Panc1 (cell line): ENCODE data around the gene ARL4A. TPM values are rescaled to one million over a fixed set of nuclear protein-coding genes. Genes with fewer than 3 reads are reported as not detected.
"Not testable (repeated sequence)": the region's sequence is repeated elsewhere in the genome, so short reads cannot be mapped to it uniquely, and the experiment has no call there.

Experiments used
- ATAC-seq: fragments of 200-7000 bp; cut with Tn5 transposase; 2 replicates; pipeline ENCODE4 v1.9.1; 2020; ENCODE audit warnings: mild to moderate bottlenecking, moderate library complexity
- BruUV-seq: library from RNA; stranded (reverse); fragments of 400-500 nt; replicated peaks from 2 replicates; lab custom pipeline; 2021; lab: Mats Ljungman, UMichigan
- CTCF ChIA-PET: fragments of 300-600 bp; sonication (Branson Sonifier 250); formaldehyde crosslinking; loops from one replicate; lab custom pipeline; 2022; ENCODE audit warnings: antibody characterized with exemption; lab: Charles Lee
- POLR2A ChIA-PET: fragments of 300-600 bp; sonication (Branson Sonifier 250); formaldehyde crosslinking; loops from one replicate; lab custom pipeline; 2022; ENCODE audit warnings: antibody characterized with exemption; lab: Charles Lee
- DNase-seq: peaks from one replicate; pipeline ENCODE4 v3.0.0-alpha.2; 2010; ENCODE audit warnings: low read depth, low spot score
- H3K27ac ChIP-seq: 2 replicates; pipeline ENCODE4 v1.5.1; 2011; ENCODE audit warnings: mild to moderate bottlenecking, low read length, inconsistent platforms
- H3K27me3 ChIP-seq: fragments of 200-500 bp; sonication (Bioruptor generic); 2 replicates; pipeline ENCODE4 v1.6.0; 2014; ENCODE audit warnings: low read length, inconsistent platforms; ENCODE audit not compliant: control insufficient read depth, insufficient read depth
- H3K36me3 ChIP-seq: fragments of 200-500 bp; sonication (Bioruptor generic); 2 replicates; pipeline ENCODE4 v1.5.1; 2014; ENCODE audit warnings: inconsistent platforms, mild to moderate bottlenecking, low read length, moderate library complexity; ENCODE audit not compliant: control insufficient read depth, insufficient read depth
- H3K4me1 ChIP-seq: 2 replicates; pipeline ENCODE4 v1.5.1; 2011; ENCODE audit warnings: inconsistent platforms, mild to moderate bottlenecking, low read length, moderate library complexity; ENCODE audit not compliant: control insufficient read depth, insufficient read depth
- H3K4me3 ChIP-seq, 2 experiments: 2 replicates each; pipeline ENCODE4 v1.5.1; 2011 to 2012; ENCODE audit warnings: low read depth in 2 of 2, low read length in 2 of 2, mild to moderate bottlenecking in 2 of 2, inconsistent platforms in 1 of 2, moderate library complexity in 1 of 2
- H3K9me3 ChIP-seq: fragments of 200-500 bp; sonication (Bioruptor generic); 2 replicates; pipeline ENCODE4 v1.5.1; 2014; ENCODE audit warnings: low read depth, mild to moderate bottlenecking, inconsistent platforms, low read length, moderate library complexity; ENCODE audit not compliant: control insufficient read depth, insufficient read depth
- CTCF ChIP-seq: fragments of 450-650 bp; IDR thresholded peaks from 2 replicates; pipeline ENCODE4 v1.5.1; 2017; ENCODE audit warnings: mild to moderate bottlenecking
- POLR2AphosphoS5 ChIP-seq: IDR thresholded peaks from 2 replicates; pipeline ENCODE4 v1.6.1; 2012; ENCODE audit warnings: mild to moderate bottlenecking, low read depth, low read length, moderate library complexity
- REST ChIP-seq, 2 experiments: IDR thresholded peaks; 2 replicates each; pipeline ENCODE4 v1.6.1; 2011 to 2012; ENCODE audit warnings: low read depth in 2 of 2, control low read depth in 1 of 2, low read length in 1 of 2, mild to moderate bottlenecking in 1 of 2, moderate library complexity in 1 of 2; ENCODE audit not compliant: insufficient read depth in 1 of 2
- SIN3A ChIP-seq: IDR thresholded peaks from 2 replicates; pipeline ENCODE4 v1.6.1; 2012; ENCODE audit warnings: low read depth, mild to moderate bottlenecking, low read length, moderate library complexity, borderline replicate concordance; ENCODE audit not compliant: insufficient read depth
- TCF7L2 ChIP-seq: IDR thresholded peaks from 2 replicates; pipeline ENCODE4 v1.6.1; 2011; ENCODE audit warnings: mild to moderate bottlenecking, low read depth, low read length, inconsistent platforms
- in situ Hi-C: cut with HindIII; loops from 2 replicates; pipeline ENCODE4 v1.10.0; 2016; ENCODE audit warnings: low sequenced_read_pairs, low pct_unique_long_range_greater_than_20kb
- intact Hi-C: fragments of 100-400 bp; cut with micrococcal nuclease; formaldehyde crosslinking; loops from one replicate; pipeline ENCODE4 v1.10.0; 2022; ENCODE audit not compliant: unreplicated experiment
- total RNA-seq: library from RNA; stranded (reverse); gene quantifications from one replicate; pipeline ENCODE4 v1.2.1, GENCODE V29; 2021; ENCODE audit not compliant: unreplicated experiment

The ARL4A gene
- total RNA-seq, 1 experiment from 2014 or later, result 37.4 TPM

GRCh38 chr7:12690041-12690878, 2.8 kb downstream of the ARL4A start:
- TF ChIP-seq POLR2AphosphoS5 (no peak), REST (IDR thresholded peaks at IDR 0.05; ENCODE audit: insufficient read depth in 1 of 2, low read depth in 2 of 2, low read length in 1 of 2) (no peak)
- ChIA-PET CTCF (interaction anchor here (0.7 kb wide), 2 partner anchors 96 to 166 kb away, joined by 3 to 8 read pairs; no protein-coding TSS in a partner anchor), POLR2A (interaction anchor here (0.6 to 0.7 kb wide), 3 partner anchors 8 to 455 kb away, joined by 3 to 5 read pairs (median 5); no protein-coding TSS in a partner anchor)
- intact Hi-C loops (no loop called here), in situ Hi-C loops (no loop called here)
- Histone ChIP-seq H3K27ac (peak overlapping the region; percentile 14; the same call in 1 of the 2 replicates), H3K4me3 (peak overlapping the region in 1 of 2 experiments; percentile 4; a peak in 1 of 4 replicates), H3K9me3 (no peaks in the 10 kb centered on the region), H3K4me1 (peaks cover 26% of the 10 kb centered on the region), H3K36me3 (peaks cover 7% of the 10 kb centered on the region), H3K27me3 (no peaks in the 10 kb centered on the region)
- DNase-seq (no peak), ATAC-seq (no peak)
- no TSS peak for BruUV-seq

DNA sequence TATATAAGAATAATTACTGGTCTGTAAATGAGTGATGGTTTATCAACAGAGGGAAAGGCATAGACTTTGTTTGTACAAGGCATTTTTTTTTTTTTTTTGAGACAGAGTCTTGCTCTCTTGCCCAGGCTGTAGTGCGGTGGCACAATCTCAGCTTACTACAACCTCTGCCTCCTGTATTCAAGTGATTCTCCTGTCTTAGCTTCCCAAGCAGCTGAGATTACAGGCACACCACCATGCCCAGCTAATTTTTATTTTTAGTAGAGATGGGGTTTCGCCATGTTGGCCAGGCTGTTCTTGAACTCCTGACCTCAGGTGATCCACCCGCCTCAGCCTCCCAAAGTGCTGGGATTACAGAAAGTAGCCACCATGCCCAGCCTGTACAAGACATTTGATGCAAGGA, 4.0 kb downstream of the ARL4A start:
- POLR2A ChIA-PET, result interaction anchor here (0.6 kb wide), 1 partner anchor 269 kb away, joined by 3 read pairs; no protein-coding TSS in a partner anchor
- intact Hi-C loops, BruUV-seq, H3K36me3 ChIP-seq, H3K4me3 ChIP-seq, DNase-seq, in situ Hi-C loops, H3K27ac ChIP-seq, H3K9me3 ChIP-seq, CTCF ChIA-PET, ATAC-seq, H3K27me3 ChIP-seq: not testable (repeated sequence)
- peaks cover 16% of the 10 kb centered on the region; the same call in 1 of the 2 replicates for H3K4me1 ChIP-seq

DNA sequence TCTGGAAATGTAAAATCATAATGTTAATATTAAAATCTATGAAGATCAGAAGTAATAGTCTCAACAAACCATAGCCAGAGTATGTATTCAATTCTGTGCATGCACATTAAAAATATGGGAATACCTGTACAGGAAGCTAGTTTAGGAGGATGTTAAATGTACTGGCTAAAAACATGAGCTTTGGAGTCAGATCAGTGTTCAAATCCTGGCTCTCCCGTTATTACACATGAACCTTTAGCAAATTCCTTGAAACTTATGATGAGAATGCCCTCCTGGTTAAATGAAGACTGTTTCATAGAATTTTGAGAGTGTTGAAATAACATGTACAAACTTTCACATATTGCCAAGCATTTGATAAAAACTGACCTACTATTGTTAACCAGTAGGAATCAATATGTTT, 4.6 kb downstream of the ARL4A start:
- Histone ChIP-seq H3K4me1 (peaks cover 16% of the 10 kb centered on the region; the same call in 1 of the 2 replicates), H3K36me3 (peaks cover 7% of the 10 kb centered on the region), H3K9me3 (no peaks in the 10 kb centered on the region), H3K27me3 (no peaks in the 10 kb centered on the region), H3K4me3 (no peak overlapping the region), H3K27ac (no peak overlapping the region)
- ChIA-PET CTCF (no interaction called here), POLR2A (interaction anchor here (0.6 kb wide), 1 partner anchor 268 kb away, joined by 3 read pairs; no protein-coding TSS in a partner anchor)
- TF ChIP-seq POLR2AphosphoS5 (no peak), TCF7L2 (no peak), SIN3A (no peak), CTCF (no peak), REST (IDR thresholded peaks at IDR 0.05; ENCODE audit: insufficient read depth in 1 of 2, low read depth in 2 of 2, low read length in 1 of 2) (no peak)
- in situ Hi-C loops (no loop called here), intact Hi-C loops (no loop called here)
- DNase-seq (no peak), ATAC-seq (no peak)
- BruUV-seq, result no TSS peak
